SK-N-SH (cell line): ENCODE data around the gene IRF2BPL. TPM values are rescaled to one million over a fixed set of nuclear protein-coding genes. Genes with fewer than 3 reads are reported as not detected.

Experiments
- CTCF ChIA-PET: fragments of 300-600, 350-600 bp; formaldehyde crosslinking; extraction: SDS; loops from one replicate; lab custom pipeline; 2021; lab: Yijun Ruan, JAX
- POLR2A ChIA-PET: fragments of 350-600 bp; sonication (Branson Sonifier 250); formaldehyde crosslinking; extraction: SDS; loops from one replicate; lab custom pipeline; 2020; ENCODE audit warnings: antibody characterized with exemption, inconsistent platforms; lab: Yijun Ruan, JAX
- DNase-seq: peaks from one replicate; pipeline ENCODE4 v3.0.0; 2012
- H2AFZ ChIP-seq: fragments of 200-600 bp; sonication (generic); 2 replicates; pipeline ENCODE4 v1.8.1; 2016; ENCODE audit warnings: antibody characterized with exemption, mild to moderate bottlenecking, low read depth
- H3F3A ChIP-seq: fragments of 200-600 bp; sonication (generic); replicated peaks from 2 replicates; pipeline ENCODE3; 2016; ENCODE audit warnings: antibody characterized with exemption, mild to moderate bottlenecking; ENCODE audit not compliant: insufficient read depth
- H3K27ac ChIP-seq, 2 experiments: fragments of 200-500 bp in 1 of 2; fragments of 200-600 bp in 1 of 2; sonication (Bioruptor generic) in 1 of 2; sonication (generic), shearing (Covaris generic) in 1 of 2; 2 replicates each; pipeline versions ENCODE4 v1.5.1 to v1.6.1; 2014 to 2016; ENCODE audit warnings: low read depth in 2 of 2, inconsistent platforms in 1 of 2, low read length in 1 of 2, mild to moderate bottlenecking in 1 of 2, mixed read lengths in 1 of 2
- H3K27me3 ChIP-seq: fragments of 200-600 bp; sonication (generic), shearing (Covaris generic); 2 replicates; pipeline ENCODE4 v1.6.1; 2016; ENCODE audit warnings: mixed run types; ENCODE audit not compliant: insufficient read depth
- H3K36me3 ChIP-seq, 2 experiments: fragments of 200-500 bp in 1 of 2; fragments of 200-600 bp in 1 of 2; sonication (Bioruptor generic) in 1 of 2; sonication (generic) in 1 of 2; replicated peaks in 1 of 2; 2 replicates each; pipeline versions ENCODE3 to v1.5.1; 2014 to 2016; ENCODE audit warnings: low read length in 1 of 2, mild to moderate bottlenecking in 1 of 2; ENCODE audit not compliant: insufficient read depth in 2 of 2, control insufficient read depth in 1 of 2
- H3K4me1 ChIP-seq, 2 experiments: fragments of 200-500 bp in 1 of 2; fragments of 200-600 bp in 1 of 2; sonication (Bioruptor generic) in 1 of 2; sonication (generic), shearing (Covaris generic) in 1 of 2; 2 replicates each; pipeline versions ENCODE4 v1.5.1 to v1.6.1; 2014 to 2016; ENCODE audit warnings: low read depth in 1 of 2, low read length in 1 of 2, mixed run types in 1 of 2; ENCODE audit not compliant: insufficient read depth in 2 of 2, control insufficient read depth in 1 of 2
- H3K4me2 ChIP-seq: fragments of 200-600 bp; sonication (generic), shearing (Covaris generic); 2 replicates; pipeline ENCODE4 v1.6.1; 2017; ENCODE audit warnings: mixed run types
- H3K4me3 ChIP-seq, 2 experiments: fragments of 200-500 bp in 1 of 2; fragments of 200-600 bp in 1 of 2; sonication (Bioruptor generic) in 1 of 2; sonication (generic), shearing (Covaris generic) in 1 of 2; 2 replicates each; pipeline versions ENCODE4 v1.5.1 to v1.8.1; 2014 to 2016; ENCODE audit warnings: low read depth in 2 of 2, inconsistent platforms in 1 of 2, low read length in 1 of 2, mild to moderate bottlenecking in 1 of 2, mixed read lengths in 1 of 2, moderate library complexity in 1 of 2
- H3K79me2 ChIP-seq: fragments of 200-600 bp; sonication (generic); 2 replicates; pipeline ENCODE4 v1.8.1; 2017; ENCODE audit warnings: mild to moderate bottlenecking; ENCODE audit not compliant: insufficient read depth
- H3K9ac ChIP-seq: fragments of 200-600 bp; sonication (generic); 2 replicates; pipeline ENCODE4 v1.6.1; 2017; ENCODE audit warnings: mixed run types
- H3K9me2 ChIP-seq: fragments of 200-600 bp; sonication (generic); 2 replicates; pipeline ENCODE4 v1.6.1; 2017; ENCODE audit warnings: mixed run types
- H3K9me3 ChIP-seq: fragments of 200-600 bp; sonication (generic); 2 replicates; pipeline ENCODE4 v1.6.1; 2017; ENCODE audit warnings: mixed run types, mild to moderate bottlenecking, moderate library complexity
- H4K20me1 ChIP-seq: fragments of 200-600 bp; sonication (generic); 2 replicates; pipeline ENCODE4 v1.6.1; 2017; ENCODE audit warnings: mild to moderate bottlenecking, mixed run types; ENCODE audit not compliant: insufficient read depth
- CHD2 ChIP-seq: fragments of 150-350 bp; IDR thresholded peaks from 2 replicates; pipeline ENCODE4 v1.6.1; 2018; ENCODE audit warnings: low read length; ENCODE audit not compliant: partially characterized antibody
- EP300 ChIP-seq, 2 experiments: IDR thresholded peaks; 2 replicates each; pipeline versions ENCODE4 v1.4.0 to v1.6.1; 2012; ENCODE audit warnings: borderline replicate concordance in 1 of 2, low read depth in 1 of 2, low read length in 1 of 2
- EZH2phosphoT487 ChIP-seq: fragments of 200-600 bp; sonication (generic); IDR thresholded peaks from 2 replicates; pipeline ENCODE4 v1.6.1; 2017; ENCODE audit warnings: low read depth, mixed run types, mild to moderate bottlenecking, antibody characterized with exemption, moderate library complexity, borderline replicate concordance
- FOSL2 ChIP-seq: IDR thresholded peaks from 2 replicates; pipeline ENCODE4 v1.4.0; 2012; ENCODE audit warnings: low read depth, mild to moderate bottlenecking, moderate library complexity, borderline replicate concordance
- FOXJ3 ChIP-seq: sonication (generic); formaldehyde crosslinking; IDR thresholded peaks from 2 replicates; pipeline ENCODE4 v1.5.1; 2020; ENCODE audit warnings: mild to moderate bottlenecking, missing genetic modification reagents
- GATA2 ChIP-seq: sonication (generic); formaldehyde crosslinking; IDR thresholded peaks from 2 replicates; pipeline ENCODE4 v1.5.0; 2020; ENCODE audit warnings: mild to moderate bottlenecking, missing genetic modification reagents
- IRF3 ChIP-seq: fragments of 150-350 bp; IDR thresholded peaks from 2 replicates; pipeline ENCODE4 v1.6.1; 2016; ENCODE audit warnings: mild to moderate bottlenecking, low read depth, low read length
- JUND ChIP-seq: IDR thresholded peaks from 2 replicates; pipeline ENCODE4 v1.4.0; 2012
- POLR2AphosphoS5 ChIP-seq: IDR thresholded peaks from 2 replicates; pipeline ENCODE4 v1.6.1; 2012; ENCODE audit warnings: low read depth, low read length
- RCOR1 ChIP-seq: fragments of 150-350 bp; IDR thresholded peaks from 2 replicates; pipeline ENCODE4 v1.6.1; 2017; ENCODE audit warnings: antibody characterized with exemption, low read length
- SMC3 ChIP-seq: IDR thresholded peaks from 2 replicates; pipeline ENCODE4 v1.6.1; 2012; ENCODE audit warnings: low read depth, low read length, improper control_type of control experiment
- TAF1 ChIP-seq: IDR thresholded peaks from 2 replicates; pipeline ENCODE4 v1.6.1; 2012; ENCODE audit warnings: low read depth, mild to moderate bottlenecking, low read length, moderate library complexity, borderline replicate concordance
- TCF12 ChIP-seq: IDR thresholded peaks from 2 replicates; pipeline ENCODE4 v1.4.0; 2012
- TEAD4 ChIP-seq: IDR thresholded peaks from 2 replicates; pipeline ENCODE4 v1.4.0; 2012; ENCODE audit warnings: mild to moderate bottlenecking, borderline replicate concordance; ENCODE audit not compliant: insufficient read depth
- YY1 ChIP-seq: IDR thresholded peaks from 2 replicates; pipeline ENCODE4 v1.4.0; 2012; ENCODE audit warnings: low read depth, mild to moderate bottlenecking
- WGBS: methylation state at CpG from one replicate; pipeline ENCODE4 v1.1.6; 2017; ENCODE audit warnings: low lambda C conversion rate; 5-methylcytosine and 5-hydroxymethylcytosine counted together
- polyA plus RNA-seq, 3 experiments: library from polyadenylated mRNA; depleted of rRNA; stranded (reverse); fragments of >200 nt; gene quantifications; 2 replicates each; pipeline ENCODE4 v1.2.3, GENCODE V29; 2012
- TF ChIP-seq, protein P1 (sequence below): fragments of 150-350 bp; IDR thresholded peaks from 2 replicates; pipeline ENCODE4 v1.6.1; 2017; ENCODE audit warnings: antibody characterized with exemption, low read length, low read depth, borderline replicate concordance
- TF ChIP-seq, protein P2 (sequence below): IDR thresholded peaks from 2 replicates; pipeline ENCODE4; 2012
- TF ChIP-seq, protein P3 (sequence below): IDR thresholded peaks from 2 replicates; pipeline ENCODE4 v1.4.0; 2012; ENCODE audit warnings: low read depth
- TF ChIP-seq, protein P4 (sequence below): IDR thresholded peaks from 2 replicates; pipeline ENCODE4 v1.4.0; 2012; ENCODE audit warnings: low read depth, borderline replicate concordance

The IRF2BPL gene
- polyA plus RNA-seq, 1 of the 3 experiments (the other 2 are of a cell fraction): 17.1 TPM

GRCh38 chr14:77055306-77055705 is 26.8 kb upstream of the IRF2BPL start:
- Histone ChIP-seq H3K27ac (no peak overlapping the region), H4K20me1 (no peaks in the 10 kb centered on the region), H3K27me3 (no peaks in the 10 kb centered on the region), H3K9me3 (no peaks in the 10 kb centered on the region), H3F3A (peaks cover 4% of the 10 kb centered on the region), H2AFZ (no peak overlapping the region), H3K4me3 (no peak overlapping the region), H3K4me2 (no peak overlapping the region), H3K79me2 (no peaks in the 10 kb centered on the region), H3K4me1 (peaks cover 11 to 37% of the 10 kb centered on the region in 2 experiments; a peak in 3 of 4 replicates), H3K36me3 (no peaks in the 10 kb centered on the region), H3K9ac (no peak overlapping the region), H3K9me2 (no peaks in the 10 kb centered on the region)
- POLR2A ChIA-PET: no interaction called here
- 86% methylated on average over 5 of the region's 5 CpGs for WGBS
- TF ChIP-seq, protein P1, sequence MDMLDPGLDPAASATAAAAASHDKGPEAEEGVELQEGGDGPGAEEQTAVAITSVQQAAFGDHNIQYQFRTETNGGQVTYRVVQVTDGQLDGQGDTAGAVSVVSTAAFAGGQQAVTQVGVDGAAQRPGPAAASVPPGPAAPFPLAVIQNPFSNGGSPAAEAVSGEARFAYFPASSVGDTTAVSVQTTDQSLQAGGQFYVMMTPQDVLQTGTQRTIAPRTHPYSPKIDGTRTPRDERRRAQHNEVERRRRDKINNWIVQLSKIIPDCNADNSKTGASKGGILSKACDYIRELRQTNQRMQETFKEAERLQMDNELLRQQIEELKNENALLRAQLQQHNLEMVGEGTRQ: no peak
- TF ChIP-seq EP300 (IDR thresholded peaks at IDR 0.05; ENCODE audit: borderline replicate concordance in 1 of 2, low read depth in 1 of 2, low read length in 1 of 2): no peak
- TF ChIP-seq TCF12: no peak
- TF ChIP-seq, protein P2, sequence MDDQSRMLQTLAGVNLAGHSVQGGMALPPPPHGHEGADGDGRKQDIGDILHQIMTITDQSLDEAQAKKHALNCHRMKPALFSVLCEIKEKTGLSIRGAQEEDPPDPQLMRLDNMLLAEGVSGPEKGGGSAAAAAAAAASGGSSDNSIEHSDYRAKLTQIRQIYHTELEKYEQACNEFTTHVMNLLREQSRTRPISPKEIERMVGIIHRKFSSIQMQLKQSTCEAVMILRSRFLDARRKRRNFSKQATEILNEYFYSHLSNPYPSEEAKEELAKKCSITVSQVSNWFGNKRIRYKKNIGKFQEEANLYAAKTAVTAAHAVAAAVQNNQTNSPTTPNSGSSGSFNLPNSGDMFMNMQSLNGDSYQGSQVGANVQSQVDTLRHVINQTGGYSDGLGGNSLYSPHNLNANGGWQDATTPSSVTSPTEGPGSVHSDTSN: no peak
- CTCF ChIA-PET: interaction anchor here (1.0 to 24.4 kb wide), 10 partner anchors 9 to 183 kb away, joined by 3 to 484 read pairs (median 36); partner anchors contain the start of gene IRF2BPL
- DNase-seq: no peak

- CTCF ChIA-PET: interaction anchor here (0.6 to 24.4 kb wide), 48 partner anchors 11 to 287 kb away, joined by 3 to 484 read pairs (median 5); partner anchors contain the start of gene IRF2BPL
- Histone ChIP-seq H4K20me1 (no peaks in the 10 kb centered on the region), H3K9me2 (no peaks in the 10 kb centered on the region), H3F3A (peaks cover 4% of the 10 kb centered on the region), H3K4me1 (peaks cover 8 to 24% of the 10 kb centered on the region in 2 experiments; a peak in 2 of 4 replicates), H3K9me3 (no peaks in the 10 kb centered on the region), H3K4me3 (no peak overlapping the region; a peak in 1 of 4 replicates), H3K79me2 (no peaks in the 10 kb centered on the region), H2AFZ (no peak overlapping the region), H3K27me3 (no peaks in the 10 kb centered on the region), H3K4me2 (no peak overlapping the region), H3K9ac (no peak overlapping the region), H3K36me3 (no peaks in the 10 kb centered on the region), H3K27ac (peak overlapping the region; percentile 10 to 70; a peak in 3 of 4 replicates)
- POLR2A ChIA-PET: interaction anchor here (1.2 to 1.4 kb wide), 2 partner anchors 26 to 134 kb away, joined by 3 to 7 read pairs; no protein-coding TSS in a partner anchor
- peak; percentile 93 for DNase-seq
- WGBS: 48% methylated on average over 17 of the region's 21 CpGs
- TF ChIP-seq RCOR1: no peak; the same call in 1 of the 2 replicates
- TF ChIP-seq CHD2: peak; percentile 56
- no peak for TF ChIP-seq TEAD4
- TF ChIP-seq POLR2AphosphoS5: no peak; the same call in 1 of the 2 replicates
- TF ChIP-seq, protein P2: peak; percentile 57
- no peak for TF ChIP-seq EZH2phosphoT487
- peak; percentile 71 for TF ChIP-seq GATA2
- peak; percentile 100 for TF ChIP-seq SMC3
- TF ChIP-seq JUND: no peak
- no peak for TF ChIP-seq YY1
- no peak for TF ChIP-seq FOSL2
- no peak for TF ChIP-seq TAF1
- TF ChIP-seq, protein P3, sequence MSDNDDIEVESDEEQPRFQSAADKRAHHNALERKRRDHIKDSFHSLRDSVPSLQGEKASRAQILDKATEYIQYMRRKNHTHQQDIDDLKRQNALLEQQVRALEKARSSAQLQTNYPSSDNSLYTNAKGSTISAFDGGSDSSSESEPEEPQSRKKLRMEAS: no peak
- TF ChIP-seq IRF3: no peak
- TF ChIP-seq, protein P4, sequence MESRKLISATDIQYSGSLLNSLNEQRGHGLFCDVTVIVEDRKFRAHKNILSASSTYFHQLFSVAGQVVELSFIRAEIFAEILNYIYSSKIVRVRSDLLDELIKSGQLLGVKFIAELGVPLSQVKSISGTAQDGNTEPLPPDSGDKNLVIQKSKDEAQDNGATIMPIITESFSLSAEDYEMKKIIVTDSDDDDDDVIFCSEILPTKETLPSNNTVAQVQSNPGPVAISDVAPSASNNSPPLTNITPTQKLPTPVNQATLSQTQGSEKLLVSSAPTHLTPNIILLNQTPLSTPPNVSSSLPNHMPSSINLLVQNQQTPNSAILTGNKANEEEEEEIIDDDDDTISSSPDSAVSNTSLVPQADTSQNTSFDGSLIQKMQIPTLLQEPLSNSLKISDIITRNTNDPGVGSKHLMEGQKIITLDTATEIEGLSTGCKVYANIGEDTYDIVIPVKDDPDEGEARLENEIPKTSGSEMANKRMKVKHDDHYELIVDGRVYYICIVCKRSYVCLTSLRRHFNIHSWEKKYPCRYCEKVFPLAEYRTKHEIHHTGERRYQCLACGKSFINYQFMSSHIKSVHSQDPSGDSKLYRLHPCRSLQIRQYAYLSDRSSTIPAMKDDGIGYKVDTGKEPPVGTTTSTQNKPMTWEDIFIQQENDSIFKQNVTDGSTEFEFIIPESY: no peak
- 0 out of 2 replicates have a peak, but pooled peaks have one; percentile 22 for TF ChIP-seq FOXJ3 (CRISPR knock-in tag)
Observed at GRCh38 chr14:77053046-77053841, 24.7 kb upstream of the IRF2BPL start.
